Measurements from ENCODE around the gene ZNF396. TPM values are rescaled to one million over a fixed set of nuclear protein-coding genes. Genes with fewer than 3 reads are reported as not detected.

Gene ZNF396
- total RNA-seq, 2 experiments from 2014 or later, result 0.32 to 0.60 TPM

- Mint-ChIP-seq H3K36me3 (ENCODE audit: low read depth) (no peaks in the 10 kb centered on the region), H3K27me3 (ENCODE audit: low read depth) (peaks cover 3% of the 10 kb centered on the region), H3K9me3 (ENCODE audit: insufficient read depth) (no peaks in the 10 kb centered on the region), H3K4me1 (ENCODE audit: low read depth) (peaks cover 11% of the 10 kb centered on the region), H3K27ac (no peak overlapping the region), H3K4me3 (no peak overlapping the region)
- ChIA-PET CTCF (interaction anchor here (1.4 to 2.9 kb wide), 2 partner anchors 23 to 178 kb away, joined by 5 to 10 read pairs; no protein-coding TSS in a partner anchor), POLR2A (no interaction called here)
- ATAC-seq (no peak), DNase-seq (no peak)
These were observed 31.7 kb upstream of the ZNF396 start for GRCh38 chr18:35408843-35409261.

- Mint-ChIP-seq H3K4me3 (no peak overlapping the region), H3K27me3 (ENCODE audit: low read depth) (peaks cover 6% of the 10 kb centered on the region), H3K27ac (no peak overlapping the region), H3K4me1 (ENCODE audit: low read depth) (peaks cover 8% of the 10 kb centered on the region), H3K36me3 (ENCODE audit: low read depth) (no peaks in the 10 kb centered on the region), H3K9me3 (ENCODE audit: insufficient read depth) (no peaks in the 10 kb centered on the region)
- peak; percentile 78 for ATAC-seq
- peak; percentile 65 for DNase-seq
- ChIA-PET POLR2A (interaction anchor here (1.0 kb wide), 1 partner anchor 164 kb away, joined by 3 read pairs; no protein-coding TSS in a partner anchor), CTCF (interaction anchor here (0.8 to 2.9 kb wide), 8 partner anchors 9 to 337 kb away, joined by 3 to 10 read pairs (median 4); no protein-coding TSS in a partner anchor)
These were observed 30.8 kb upstream of the ZNF396 start for GRCh38 chr18:35407871-35408481.

GRCh38 chr18:35406666-35407065, 29.5 kb upstream of the ZNF396 start:
- DNase-seq (no peak), ATAC-seq (no peak)
- peaks cover 11% of the 10 kb centered on the region for H3K27me3 Mint-ChIP-seq (ENCODE audit: low read depth)
- POLR2A ChIA-PET, result no interaction called here
- H3K4me1 Mint-ChIP-seq (ENCODE audit: low read depth), result no peaks in the 10 kb centered on the region
- no peaks in the 10 kb centered on the region for H3K36me3 Mint-ChIP-seq (ENCODE audit: low read depth)
- H3K9me3 Mint-ChIP-seq (ENCODE audit: insufficient read depth), result no peaks in the 10 kb centered on the region
- H3K27ac Mint-ChIP-seq, result no peak overlapping the region
- no peak overlapping the region for H3K4me3 Mint-ChIP-seq
- CTCF ChIA-PET, result interaction anchor here (0.8 kb wide), 1 partner anchor 350 kb away, joined by 3 read pairs; no protein-coding TSS in a partner anchor

- Mint-ChIP-seq H3K27ac (no peak overlapping the region), H3K4me1 (ENCODE audit: low read depth) (no peaks in the 10 kb centered on the region), H3K4me3 (no peak overlapping the region), H3K27me3 (ENCODE audit: low read depth) (peaks cover 18% of the 10 kb centered on the region), H3K36me3 (ENCODE audit: low read depth) (no peaks in the 10 kb centered on the region), H3K9me3 (ENCODE audit: insufficient read depth) (no peaks in the 10 kb centered on the region)
- ChIA-PET POLR2A (no interaction called here), CTCF (interaction anchor here (2.6 kb wide), 1 partner anchor 11 kb away, joined by 12 read pairs; no protein-coding TSS in a partner anchor)
- no peak for ATAC-seq
- no peak for DNase-seq
These were observed 20.8 kb upstream of the ZNF396 start for GRCh38 chr18:35397976-35398375.

- Mint-ChIP-seq H3K9me3 (ENCODE audit: insufficient read depth) (no peaks in the 10 kb centered on the region), H3K27ac (no peak overlapping the region), H3K4me3 (no peak overlapping the region), H3K36me3 (ENCODE audit: low read depth) (no peaks in the 10 kb centered on the region), H3K27me3 (ENCODE audit: low read depth) (peaks cover 20% of the 10 kb centered on the region), H3K4me1 (ENCODE audit: low read depth) (no peaks in the 10 kb centered on the region)
- DNase-seq, result no peak
- ChIA-PET POLR2A (no interaction called here), CTCF (interaction anchor here (0.7 kb wide), 1 partner anchor 162 kb away, joined by 3 read pairs; no protein-coding TSS in a partner anchor)
- no peak for ATAC-seq
These were observed 16.6 kb upstream of the ZNF396 start for GRCh38 chr18:35393716-35394115.

GRCh38 chr18:35392375-35392774, 15.2 kb upstream of the ZNF396 start:
- Mint-ChIP-seq H3K27ac (no peak overlapping the region), H3K27me3 (ENCODE audit: low read depth) (peaks cover 22% of the 10 kb centered on the region), H3K4me3 (no peak overlapping the region), H3K9me3 (ENCODE audit: insufficient read depth) (no peaks in the 10 kb centered on the region), H3K4me1 (ENCODE audit: low read depth) (no peaks in the 10 kb centered on the region), H3K36me3 (ENCODE audit: low read depth) (no peaks in the 10 kb centered on the region)
- DNase-seq (no peak), ATAC-seq (no peak)
- ChIA-PET CTCF (no interaction called here), POLR2A (no interaction called here)

GRCh38 chr18:35390951-35391700, 14.0 kb upstream of the ZNF396 start:
- H3K27ac Mint-ChIP-seq, result no peak overlapping the region

GRCh38 chr18:35389095-35389618, 12.0 kb upstream of the ZNF396 start:
- H3K9me3 Mint-ChIP-seq (ENCODE audit: insufficient read depth), result no peaks in the 10 kb centered on the region
- peaks cover 29% of the 10 kb centered on the region for H3K27me3 Mint-ChIP-seq (ENCODE audit: low read depth)
- H3K4me3 Mint-ChIP-seq, result no peak overlapping the region
- DNase-seq (no peak), ATAC-seq (no peak)
- ChIA-PET CTCF (interaction anchor here (1.1 kb wide), 1 partner anchor 18 kb away, joined by 3 read pairs; no protein-coding TSS in a partner anchor), POLR2A (no interaction called here)
- no peak overlapping the region for H3K27ac Mint-ChIP-seq
- no peaks in the 10 kb centered on the region for H3K36me3 Mint-ChIP-seq (ENCODE audit: low read depth)
- H3K4me1 Mint-ChIP-seq (ENCODE audit: low read depth), result peaks cover 5% of the 10 kb centered on the region

More at GRCh38 chr18:35390951-35391700, 14.0 kb upstream of the ZNF396 start:
- ChIA-PET CTCF (no interaction called here), POLR2A (no interaction called here)
- no peak for ATAC-seq
- DNase-seq, result no peak
- Mint-ChIP-seq H3K36me3 (ENCODE audit: low read depth) (no peaks in the 10 kb centered on the region), H3K9me3 (ENCODE audit: insufficient read depth) (no peaks in the 10 kb centered on the region), H3K4me1 (ENCODE audit: low read depth) (peaks cover 5% of the 10 kb centered on the region), H3K4me3 (no peak overlapping the region), H3K27me3 (ENCODE audit: low read depth) (peaks cover 27% of the 10 kb centered on the region)

- DNase-seq, result peak; percentile 25
- H3K36me3 Mint-ChIP-seq (ENCODE audit: low read depth), result no peaks in the 10 kb centered on the region
These were observed 10.0 kb upstream of the ZNF396 start for GRCh38 chr18:35387152-35387571.

GRCh38 chr18:35386600-35387100, 9.5 kb upstream of the ZNF396 start:
- Mint-ChIP-seq H3K4me1 (ENCODE audit: low read depth) (peaks cover 5% of the 10 kb centered on the region), H3K27ac (no peak overlapping the region), H3K36me3 (ENCODE audit: low read depth) (no peaks in the 10 kb centered on the region), H3K27me3 (ENCODE audit: low read depth) (peaks cover 29% of the 10 kb centered on the region), H3K4me3 (no peak overlapping the region), H3K9me3 (ENCODE audit: insufficient read depth) (no peaks in the 10 kb centered on the region)
- CTCF ChIA-PET, result interaction anchor here (0.6 to 2.7 kb wide), 48 partner anchors 8 to 643 kb away, joined by 3 to 23 read pairs (median 4); partner anchors contain the start of gene ZNF396
- ATAC-seq (peak; percentile 94), DNase-seq (peak; percentile 78)
- POLR2A ChIA-PET, result no interaction called here

More at GRCh38 chr18:35387152-35387571, 10.0 kb upstream of the ZNF396 start:
- no peak for ATAC-seq
- H3K9me3 Mint-ChIP-seq (ENCODE audit: insufficient read depth), result no peaks in the 10 kb centered on the region
- peaks cover 5% of the 10 kb centered on the region for H3K4me1 Mint-ChIP-seq (ENCODE audit: low read depth)
- ChIA-PET CTCF (interaction anchor here (0.7 to 1.9 kb wide), 35 partner anchors 8 to 564 kb away, joined by 3 to 23 read pairs (median 4); partner anchors contain the start of gene ZNF396), POLR2A (no interaction called here)
- H3K27me3 Mint-ChIP-seq (ENCODE audit: low read depth), result peaks cover 29% of the 10 kb centered on the region
- no peak overlapping the region for H3K27ac Mint-ChIP-seq
- H3K4me3 Mint-ChIP-seq, result no peak overlapping the region

- CTCF ChIA-PET, result interaction anchor here (1.7 kb wide), 1 partner anchor 151 kb away, joined by 7 read pairs; no protein-coding TSS in a partner anchor
- H3K27me3 Mint-ChIP-seq (ENCODE audit: low read depth), result peaks cover 23% of the 10 kb centered on the region
These were observed 6.0 kb upstream of the ZNF396 start for GRCh38 chr18:35383136-35383535.

More at GRCh38 chr18:35383136-35383535, 6.0 kb upstream of the ZNF396 start:
- POLR2A ChIA-PET, result no interaction called here
- ATAC-seq, result no peak
- no peaks in the 10 kb centered on the region for H3K9me3 Mint-ChIP-seq (ENCODE audit: insufficient read depth)
- no peak overlapping the region for H3K4me3 Mint-ChIP-seq
- H3K27ac Mint-ChIP-seq, result no peak overlapping the region
- peaks cover 5% of the 10 kb centered on the region for H3K4me1 Mint-ChIP-seq (ENCODE audit: low read depth)
- no peak for DNase-seq
- H3K36me3 Mint-ChIP-seq (ENCODE audit: low read depth), result no peaks in the 10 kb centered on the region

All from activated CD8-positive, alpha-beta T cell treated with anti-CD3 and anti-CD28 coated beads, Interleukin-2, amount 10 ng/mL, durations not matched to agents 7 days and 5 days (primary cell).